Ishikawa (cell line): Measurements from ENCODE around the gene KCNK5.

Experiments
- EP300 ChIP-seq: IDR thresholded peaks from 2 replicates; pipeline ENCODE4 v1.6.1; 2012; ENCODE audit warnings: borderline replicate concordance
- RAD21 ChIP-seq: IDR thresholded peaks from 2 replicates; pipeline ENCODE4 v1.6.1; 2012; ENCODE audit warnings: low read depth
- YY1 ChIP-seq: IDR thresholded peaks from 2 replicates; pipeline ENCODE4 v1.6.1; 2012; ENCODE audit warnings: low read depth
- TF ChIP-seq, protein P1 (sequence below): IDR thresholded peaks from 2 replicates; pipeline ENCODE4 v1.6.1; 2012

DNA sequence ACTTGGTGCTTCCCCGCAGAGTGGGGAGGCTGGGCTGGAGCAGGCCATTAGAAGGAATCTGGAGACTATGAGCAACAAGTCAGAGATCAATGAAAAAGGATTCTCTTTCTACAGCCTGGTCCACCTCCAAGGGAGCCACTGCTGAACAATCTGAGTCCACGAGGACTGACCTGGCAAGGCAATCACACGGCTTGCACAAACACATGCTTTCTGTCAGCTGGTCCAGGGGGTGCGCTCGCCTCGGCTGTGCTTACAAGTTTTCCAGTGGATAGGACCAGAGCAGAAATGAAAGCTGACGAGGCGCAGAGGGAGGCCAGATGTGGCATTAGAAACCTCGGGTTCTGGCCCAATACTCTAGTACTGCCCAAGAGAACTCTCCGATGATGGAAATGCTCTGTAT lies 18.1 kb downstream of the KCNK5 start:
- TF ChIP-seq, protein P1, sequence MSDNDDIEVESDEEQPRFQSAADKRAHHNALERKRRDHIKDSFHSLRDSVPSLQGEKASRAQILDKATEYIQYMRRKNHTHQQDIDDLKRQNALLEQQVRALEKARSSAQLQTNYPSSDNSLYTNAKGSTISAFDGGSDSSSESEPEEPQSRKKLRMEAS: no peak
- TF ChIP-seq YY1 (no peak), EP300 (no peak), RAD21 (no peak)
